Erythroblast (primary cell): Measurements from ENCODE around the gene ZCCHC14.

Experiments used
- GATA1 ChIP-seq: IDR thresholded peaks from 2 replicates; pipeline ENCODE4 v1.6.1; 2011; ENCODE audit warnings: low read depth, mild to moderate bottlenecking, control low read depth, low read length, moderate library complexity
- POLR2A ChIP-seq: IDR thresholded peaks from 2 replicates; pipeline ENCODE4 v1.6.1; 2011; ENCODE audit warnings: mild to moderate bottlenecking, low read length

- TF ChIP-seq POLR2A, result no peak
- no peak for TF ChIP-seq GATA1
Observed at GRCh38 chr16:87536795-87537142, 43.9 kb upstream of the ZCCHC14 start.
